ENCODE data around the gene TTLL7. TPM values are rescaled to one million over a fixed set of nuclear protein-coding genes. Genes with fewer than 3 reads are reported as not detected.

Gene TTLL7
- total RNA-seq, 2 donors from 2014 or later: 4.1 to 5.0 TPM

- Histone ChIP-seq H3K9ac (ENCODE audit: low read depth in 2 of 2, low read length in 2 of 2) (no peak overlapping the region), H3K4me3 (no peak overlapping the region), H3K9me3 (no peaks in the 10 kb centered on the region), H3K4me1 (no peaks in the 10 kb centered on the region), H3K27ac (no peak overlapping the region), H3K27me3 (no peaks in the 10 kb centered on the region), H3K36me3 (no peaks in the 10 kb centered on the region)
- DNase-seq: no peak
- intact Hi-C loops (cut with DNase I): no loop called here
- no peak for TF ChIP-seq CTCF (IDR thresholded peaks at IDR 0.05)
These were observed 48.7 kb downstream of the TTLL7 start for GRCh38 chr1:83950106-83950661.

- Histone ChIP-seq H3K36me3 (no peaks in the 10 kb centered on the region), H3K27ac (no peak overlapping the region), H3K27me3 (no peaks in the 10 kb centered on the region), H3K4me1 (no peaks in the 10 kb centered on the region), H3K4me3 (no peak overlapping the region), H3K9ac (ENCODE audit: low read depth in 2 of 2, low read length in 2 of 2) (no peak overlapping the region), H3K9me3 (no peaks in the 10 kb centered on the region)
- intact Hi-C loops (cut with DNase I): no loop called here
- DNase-seq: no peak
- TF ChIP-seq CTCF (IDR thresholded peaks at IDR 0.05): no peak
These were observed 56.0 kb downstream of the TTLL7 start for GRCh38 chr1:83942914-83943313.

- intact Hi-C loops (cut with DNase I): loop anchor here (5.0 to 10.0 kb wide), 2 partner anchors 500 to 688 kb away; no protein-coding TSS in a partner anchor
- Histone ChIP-seq H3K4me3 (no peak overlapping the region), H3K4me1 (no peaks in the 10 kb centered on the region), H3K27me3 (no peaks in the 10 kb centered on the region), H3K9me3 (no peaks in the 10 kb centered on the region), H3K9ac (ENCODE audit: low read depth in 2 of 2, low read length in 2 of 2) (no peak overlapping the region), H3K27ac (no peak overlapping the region), H3K36me3 (no peaks in the 10 kb centered on the region)
- no peak for TF ChIP-seq CTCF (IDR thresholded peaks at IDR 0.05)
- DNase-seq: no peak
These were observed 64.4 kb downstream of the TTLL7 start for GRCh38 chr1:83934550-83934949.

GRCh38 chr1:83932693-83933092 is 66.2 kb downstream of the TTLL7 start:
- no peaks in the 10 kb centered on the region for H3K4me1 ChIP-seq
- intact Hi-C loops (cut with DNase I): loop anchor here (5.0 to 10.0 kb wide), 2 partner anchors 502 to 690 kb away; no protein-coding TSS in a partner anchor

GRCh38 chr1:83932281-83932680 is 66.7 kb downstream of the TTLL7 start:
- no peak overlapping the region for H3K9ac ChIP-seq (ENCODE audit: low read depth in 2 of 2, low read length in 2 of 2)
- DNase-seq: no peak
- no peaks in the 10 kb centered on the region for H3K36me3 ChIP-seq
- H3K4me3 ChIP-seq: no peak overlapping the region
- H3K27me3 ChIP-seq: no peaks in the 10 kb centered on the region
- no peaks in the 10 kb centered on the region for H3K9me3 ChIP-seq
- no peaks in the 10 kb centered on the region for H3K4me1 ChIP-seq
- no peak for TF ChIP-seq CTCF (IDR thresholded peaks at IDR 0.05)
- no peak overlapping the region for H3K27ac ChIP-seq
- intact Hi-C loops (cut with DNase I): loop anchor here (5.0 to 10.0 kb wide), 2 partner anchors 503 to 690 kb away; no protein-coding TSS in a partner anchor

More at GRCh38 chr1:83932693-83933092, 66.2 kb downstream of the TTLL7 start:
- Histone ChIP-seq H3K9me3 (no peaks in the 10 kb centered on the region), H3K9ac (ENCODE audit: low read depth in 2 of 2, low read length in 2 of 2) (no peak overlapping the region), H3K27ac (no peak overlapping the region), H3K36me3 (no peaks in the 10 kb centered on the region), H3K4me3 (no peak overlapping the region), H3K27me3 (no peaks in the 10 kb centered on the region)
- DNase-seq: no peak
- TF ChIP-seq CTCF (IDR thresholded peaks at IDR 0.05): no peak

Data from colonic mucosa (tissue), 4 donors.